Neural cell (in vitro differentiated cells): ENCODE measurements around the gene POLN. TPM values are rescaled to one million over a fixed set of nuclear protein-coding genes. Genes with fewer than 3 reads are reported as not detected.
A peak's percentile ranks its signal among the peaks of the same experiment; 100 is the strongest.

Experiments used
- H2AFZ ChIP-seq: fragments of 200-600, 300-800 bp; sonication (generic), shearing (Covaris generic); 2 replicates; pipeline ENCODE4 v1.6.0; 2014; ENCODE audit warnings: low read depth, mild to moderate bottlenecking, antibody characterized with exemption, low read length, moderate library complexity
- H3F3A ChIP-seq: fragments of 200-600 bp; shearing (Covaris generic); 2 replicates; pipeline ENCODE4 v1.6.1; 2016; ENCODE audit warnings: mild to moderate bottlenecking, moderate library complexity, mixed read lengths, antibody characterized with exemption, low read length; ENCODE audit not compliant: insufficient read depth, poor library complexity, severe bottlenecking
- H3K27ac ChIP-seq: fragments of 200-600, 300-800 bp; sonication (generic), shearing (Covaris generic); 2 replicates; pipeline ENCODE4 v1.5.1; 2014; ENCODE audit warnings: mild to moderate bottlenecking, low read length, moderate library complexity
- H3K27me3 ChIP-seq: fragments of 300-800, 200-600 bp; sonication (generic), shearing (Covaris generic); 2 replicates; pipeline ENCODE4 v1.6.0; 2014; ENCODE audit warnings: mild to moderate bottlenecking, low read depth, low read length, moderate library complexity; ENCODE audit not compliant: insufficient read depth
- H3K36me3 ChIP-seq: fragments of 300-800, 200-600 bp; sonication (generic), shearing (Covaris generic); 2 replicates; pipeline ENCODE4 v1.5.1; 2014; ENCODE audit warnings: mild to moderate bottlenecking, antibody characterized with exemption, low read length, moderate library complexity; ENCODE audit not compliant: insufficient read depth
- H3K4me2 ChIP-seq: fragments of 300-800, 200-600 bp; sonication (generic), shearing (Covaris generic); 2 replicates; pipeline ENCODE4 v1.6.0; 2014; ENCODE audit warnings: mild to moderate bottlenecking, low read length
- H3K4me3 ChIP-seq: fragments of 300-800, 200-600 bp; sonication (generic), shearing (Covaris generic); 2 replicates; pipeline ENCODE4 v1.5.1; 2014; ENCODE audit warnings: mild to moderate bottlenecking, low read length, moderate library complexity
- H3K79me2 ChIP-seq: fragments of 200-600 bp; shearing (Covaris generic); replicated peaks from 2 replicates; pipeline ENCODE4 v1.6.0; 2014; ENCODE audit warnings: mild to moderate bottlenecking, low read length, moderate library complexity; ENCODE audit not compliant: insufficient read depth
- H3K9ac ChIP-seq: fragments of 300-800, 200-600 bp; sonication (generic), shearing (Covaris generic); 2 replicates; pipeline ENCODE4 v1.6.1; 2016; ENCODE audit warnings: mild to moderate bottlenecking, low read length, mixed read lengths
- H3K9me2 ChIP-seq: fragments of 200-600 bp; shearing (Covaris generic); 2 replicates; pipeline ENCODE4 v1.6.1; 2016; ENCODE audit warnings: mild to moderate bottlenecking, low read length, mixed read lengths; ENCODE audit not compliant: insufficient read depth
- H3K9me3 ChIP-seq: fragments of 200-600, 300-800 bp; sonication (generic), shearing (Covaris generic); 2 replicates; pipeline ENCODE4 v1.6.1; 2016; ENCODE audit warnings: mild to moderate bottlenecking, mixed run types, low read length, moderate library complexity, mixed read lengths
- H4K20me1 ChIP-seq: fragments of 200-600 bp; shearing (Covaris generic); 2 replicates; pipeline ENCODE4 v1.6.1; 2016; ENCODE audit warnings: mild to moderate bottlenecking, mixed run types; ENCODE audit not compliant: insufficient read depth
- CTCF ChIP-seq: fragments of 450-650 bp; IDR thresholded peaks from 2 replicates; pipeline ENCODE4 v1.5.1; 2014; ENCODE audit warnings: antibody characterized with exemption, mild to moderate bottlenecking, moderate library complexity; ENCODE audit not compliant: poor library complexity, severe bottlenecking
- EP300 ChIP-seq: fragments of 450-650 bp; conservative IDR thresholded peaks from 2 replicates; pipeline ENCODE4 v1.6.1; 2014; ENCODE audit warnings: antibody characterized with exemption, mild to moderate bottlenecking, moderate library complexity; ENCODE audit not compliant: poor library complexity, severe bottlenecking
- EZH2 ChIP-seq: fragments of 200-600, 300-800 bp; shearing (Covaris generic), sonication (generic); IDR thresholded peaks from 2 replicates; pipeline ENCODE4 v1.6.1; 2014; ENCODE audit warnings: antibody characterized with exemption, low read length, borderline replicate concordance, mild to moderate bottlenecking; ENCODE audit not compliant: insufficient read depth, poor library complexity, severe bottlenecking
- MXI1 ChIP-seq: fragments of 450-650 bp; conservative IDR thresholded peaks from 2 replicates; pipeline ENCODE4 v1.6.1; 2014; ENCODE audit warnings: antibody characterized with exemption, mild to moderate bottlenecking; ENCODE audit not compliant: poor library complexity, severe bottlenecking
- POLR2AphosphoS5 ChIP-seq: IDR thresholded peaks from 2 replicates; pipeline ENCODE4 v1.6.1; 2012
- RAD21 ChIP-seq: fragments of 450-650 bp; conservative IDR thresholded peaks from 2 replicates; pipeline ENCODE4 v1.6.1; 2014; ENCODE audit warnings: antibody characterized with exemption, mild to moderate bottlenecking, moderate library complexity
- REST ChIP-seq: IDR thresholded peaks from 2 replicates; pipeline ENCODE4 v1.6.1; 2012; ENCODE audit warnings: borderline replicate concordance
- SMC3 ChIP-seq: fragments of 450-650 bp; conservative IDR thresholded peaks from 2 replicates; pipeline ENCODE4 v1.6.1; 2014; ENCODE audit warnings: antibody characterized with exemption, mild to moderate bottlenecking, moderate library complexity; ENCODE audit not compliant: poor library complexity
- TAF1 ChIP-seq: IDR thresholded peaks from 2 replicates; pipeline ENCODE4 v1.6.1; 2012; ENCODE audit warnings: low read depth
- polyA minus RNA-seq: library from RNA; depleted of rRNA, polyadenylated mRNA; stranded (reverse); fragments of >200 nt; gene quantifications from 2 replicates; pipeline ENCODE4 v1.2.3, GENCODE V29; 2014
- polyA plus RNA-seq: library from polyadenylated mRNA; depleted of rRNA; stranded (reverse); fragments of >200 nt; gene quantifications from 2 replicates; pipeline ENCODE4 v1.2.3, GENCODE V29; 2014

POLN gene
- polyA plus RNA-seq (0.76 and 1.1 TPM in 2 replicates), polyA minus RNA-seq (3.4 and 5.3 TPM in 2 replicates)

- H3K4me3 ChIP-seq: peak within 1 kb of the TSS; percentile 90
- H3K4me2 ChIP-seq: peak within 1 kb of the TSS; percentile 89
- peak within 1 kb of the TSS; percentile 19 for H2AFZ ChIP-seq
- no peaks in the 10 kb centered on the region for H4K20me1 ChIP-seq
- H3K9ac ChIP-seq: peak within 1 kb of the TSS; percentile 67
- no peaks in the 10 kb centered on the region for H3K36me3 ChIP-seq
- peaks cover 45% of the 10 kb centered on the region for H3K79me2 ChIP-seq
- H3K27ac ChIP-seq: peak within 1 kb of the TSS; percentile 46
- no peaks in the 10 kb centered on the region for H3K9me2 ChIP-seq
- H3K9me3 ChIP-seq: no peaks in the 10 kb centered on the region
- no peaks in the 10 kb centered on the region for H3F3A ChIP-seq
- no peaks in the 10 kb centered on the region for H3K27me3 ChIP-seq
- TF ChIP-seq REST (no peak), TAF1 (peak; percentile 40), EZH2 (no peak), SMC3 (peak; percentile 31), MXI1 (peak; percentile 92), EP300 (peak; percentile 13), CTCF (no peak), POLR2AphosphoS5 (peak; percentile 85), RAD21 (no peak)
Measured at GRCh38 chr4:2241410-2242353, at the start of gene POLN, which contains the start of gene HAUS3. Gene POLN (minus strand): TSS chr4:2242121. CDS start chr4:2229231, 12,890 bp downstream. Gene HAUS3 (minus strand): TSS chr4:2242121. CDS start chr4:2240946, 1,175 bp downstream.

GRCh38 chr4:2290974-2291704 is 49.2 kb upstream of the POLN start:
- H3K9ac ChIP-seq: no peak overlapping the region
- no peak overlapping the region for H3K4me3 ChIP-seq
- H3K79me2 ChIP-seq: no peaks in the 10 kb centered on the region
- no peaks in the 10 kb centered on the region for H3F3A ChIP-seq
- no peaks in the 10 kb centered on the region for H3K9me3 ChIP-seq
- TF ChIP-seq TAF1 (no peak), SMC3 (no peak), CTCF (no peak), REST (no peak), EZH2 (no peak), EP300 (no peak), MXI1 (no peak), RAD21 (no peak), POLR2AphosphoS5 (no peak)
- H2AFZ ChIP-seq: no peak overlapping the region
- H3K27me3 ChIP-seq: no peaks in the 10 kb centered on the region
- no peak overlapping the region for H3K27ac ChIP-seq
- H4K20me1 ChIP-seq: no peaks in the 10 kb centered on the region
- no peaks in the 10 kb centered on the region for H3K9me2 ChIP-seq
- H3K4me2 ChIP-seq: no peak overlapping the region
- no peaks in the 10 kb centered on the region for H3K36me3 ChIP-seq
